ENCODE measurements around the gene VGLL4.

VGLL4 gene

DNA sequence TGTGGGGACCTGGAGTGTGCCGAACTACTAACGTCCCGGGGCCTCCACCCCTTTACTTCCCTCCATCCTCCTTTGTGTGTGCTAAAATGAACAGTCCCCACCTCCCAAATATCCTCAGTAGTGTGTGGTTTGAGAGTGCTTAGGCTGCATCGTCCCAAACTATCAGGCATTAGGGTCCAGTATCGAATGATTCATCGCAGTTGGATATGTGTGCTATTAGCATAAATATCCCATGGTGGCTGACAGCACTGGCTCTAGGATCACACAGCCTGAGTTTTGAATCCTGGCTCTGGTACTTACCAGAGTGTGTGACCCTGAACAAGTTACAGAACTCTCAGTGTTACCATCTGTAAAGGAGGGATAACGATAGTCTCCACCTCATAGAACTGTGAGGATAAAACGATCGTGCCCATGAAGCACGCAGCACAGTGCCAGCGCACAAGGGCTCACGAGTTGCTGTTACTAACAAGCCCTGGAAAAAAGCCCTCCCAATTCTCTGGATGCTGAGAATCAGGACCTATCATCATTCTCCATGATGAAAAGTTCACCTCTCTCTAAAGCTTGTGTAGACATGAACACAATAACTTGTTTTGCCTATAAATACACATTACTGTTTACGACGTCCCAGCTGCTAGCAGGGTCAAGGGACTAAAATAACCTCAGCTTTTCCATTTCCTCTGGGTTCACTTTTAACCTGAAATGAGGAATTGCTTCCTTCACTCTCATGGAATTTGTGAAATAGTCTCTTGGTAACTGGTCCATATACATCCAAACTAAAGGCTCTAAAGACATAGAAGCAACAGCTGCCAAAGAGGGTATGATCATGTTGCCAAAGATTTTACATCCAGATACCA is 51.0 kb downstream of the VGLL4 start:
- peaks cover 11% of the 10 kb centered on the region; the same call in 1 of the 2 replicates for H3K9me3 ChIP-seq (ENCODE audit: insufficient read depth, low read length)
- H3K27me3 ChIP-seq (ENCODE audit: low read length): no peaks in the 10 kb centered on the region
- H3K9ac ChIP-seq (ENCODE audit: low read length): no peak overlapping the region
- H3K4me3 ChIP-seq (ENCODE audit: insufficient read depth, low read length, poor library complexity, severe bottlenecking): no peak overlapping the region
- H4K20me1 ChIP-seq (ENCODE audit: low read depth, low read length): no peaks in the 10 kb centered on the region; the same call in 1 of the 2 replicates
- peaks cover 89% of the 10 kb centered on the region for H3K79me2 ChIP-seq (ENCODE audit: insufficient read depth, low read length)
- peaks cover 18% of the 10 kb centered on the region for H3K36me3 ChIP-seq (ENCODE audit: low read length)
- no peak overlapping the region for H2AFZ ChIP-seq (ENCODE audit: low read depth, low read length, severe bottlenecking)
- TF ChIP-seq EZH2phosphoT487 (conservative IDR thresholded peaks at IDR 0.05; ENCODE audit: low read length): no peak
- TF ChIP-seq, protein P1, sequence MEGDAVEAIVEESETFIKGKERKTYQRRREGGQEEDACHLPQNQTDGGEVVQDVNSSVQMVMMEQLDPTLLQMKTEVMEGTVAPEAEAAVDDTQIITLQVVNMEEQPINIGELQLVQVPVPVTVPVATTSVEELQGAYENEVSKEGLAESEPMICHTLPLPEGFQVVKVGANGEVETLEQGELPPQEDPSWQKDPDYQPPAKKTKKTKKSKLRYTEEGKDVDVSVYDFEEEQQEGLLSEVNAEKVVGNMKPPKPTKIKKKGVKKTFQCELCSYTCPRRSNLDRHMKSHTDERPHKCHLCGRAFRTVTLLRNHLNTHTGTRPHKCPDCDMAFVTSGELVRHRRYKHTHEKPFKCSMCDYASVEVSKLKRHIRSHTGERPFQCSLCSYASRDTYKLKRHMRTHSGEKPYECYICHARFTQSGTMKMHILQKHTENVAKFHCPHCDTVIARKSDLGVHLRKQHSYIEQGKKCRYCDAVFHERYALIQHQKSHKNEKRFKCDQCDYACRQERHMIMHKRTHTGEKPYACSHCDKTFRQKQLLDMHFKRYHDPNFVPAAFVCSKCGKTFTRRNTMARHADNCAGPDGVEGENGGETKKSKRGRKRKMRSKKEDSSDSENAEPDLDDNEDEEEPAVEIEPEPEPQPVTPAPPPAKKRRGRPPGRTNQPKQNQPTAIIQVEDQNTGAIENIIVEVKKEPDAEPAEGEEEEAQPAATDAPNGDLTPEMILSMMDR (IDR thresholded peaks at IDR 0.05; ENCODE audit: insufficient read depth, low read length, poor library complexity, severe bottlenecking): no peak
- no peaks in the 10 kb centered on the region for H3F3A ChIP-seq (ENCODE audit: insufficient read depth)
- no peak overlapping the region for H3K4me2 ChIP-seq (ENCODE audit: low read depth, low read length, poor library complexity, severe bottlenecking)
- no peaks in the 10 kb centered on the region for H3K9me2 ChIP-seq (replicated peaks; ENCODE audit: insufficient read depth, low read length)
- no peak overlapping the region for H3K27ac ChIP-seq (ENCODE audit: low read depth, low read length)

DNA sequence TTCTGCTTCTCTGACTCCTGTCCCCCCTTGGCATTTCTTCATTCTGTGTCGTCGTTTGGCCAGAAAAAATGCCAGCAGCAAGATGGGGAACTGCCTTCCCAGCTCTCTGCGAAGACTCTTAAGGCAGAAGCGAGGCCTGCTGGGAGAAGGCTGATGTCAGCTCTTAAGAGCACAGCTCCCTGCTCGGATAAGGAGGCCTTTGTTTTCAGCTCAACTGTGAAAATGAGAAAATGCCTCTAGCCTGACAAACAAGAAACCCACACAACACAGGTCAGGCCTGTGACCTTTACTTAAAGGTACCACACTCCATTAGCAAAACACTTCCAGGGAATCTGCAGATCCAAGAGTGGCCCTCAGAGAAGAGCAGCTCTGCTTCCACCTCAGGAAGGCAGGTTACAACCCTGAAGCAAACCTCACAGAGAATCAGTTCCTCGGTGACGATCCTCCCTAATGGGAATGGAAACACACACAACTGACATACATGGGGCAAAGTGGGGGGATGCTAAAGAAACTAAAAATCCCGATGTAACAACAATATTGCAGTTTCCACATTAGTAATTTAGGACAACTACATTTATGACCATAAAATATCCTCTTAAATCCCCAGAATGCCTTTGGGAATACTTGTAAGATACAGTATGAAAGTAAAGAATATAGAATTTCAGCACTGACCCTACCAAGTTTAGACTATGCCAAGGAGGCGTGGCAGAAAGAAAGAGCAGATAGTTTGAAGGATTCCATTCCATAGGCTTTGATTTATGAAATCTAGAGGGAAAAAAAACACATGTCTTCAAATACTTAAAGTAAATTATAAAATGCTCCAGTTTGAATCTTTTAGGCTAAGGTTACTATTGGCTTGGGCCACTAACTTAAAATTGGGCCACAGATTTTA is 52.1 kb downstream of the VGLL4 start:
- Histone ChIP-seq H3K4me3 (ENCODE audit: insufficient read depth, low read length, poor library complexity, severe bottlenecking) (no peak overlapping the region), H3K79me2 (ENCODE audit: insufficient read depth, low read length) (peaks cover 89% of the 10 kb centered on the region), H3K36me3 (ENCODE audit: low read length) (peaks cover 8% of the 10 kb centered on the region), H3K9me2 (replicated peaks; ENCODE audit: insufficient read depth, low read length) (no peaks in the 10 kb centered on the region), H3K9me3 (ENCODE audit: insufficient read depth, low read length) (peaks cover 6% of the 10 kb centered on the region; the same call in 1 of the 2 replicates), H2AFZ (ENCODE audit: low read depth, low read length, severe bottlenecking) (no peak overlapping the region), H3K27ac (ENCODE audit: low read depth, low read length) (no peak overlapping the region), H3K27me3 (ENCODE audit: low read length) (no peaks in the 10 kb centered on the region), H4K20me1 (ENCODE audit: low read depth, low read length) (no peaks in the 10 kb centered on the region; the same call in 1 of the 2 replicates), H3K9ac (ENCODE audit: low read length) (no peak overlapping the region), H3K4me2 (ENCODE audit: low read depth, low read length, poor library complexity, severe bottlenecking) (no peak overlapping the region), H3F3A (ENCODE audit: insufficient read depth) (no peaks in the 10 kb centered on the region)
- no peak for TF ChIP-seq EZH2phosphoT487 (conservative IDR thresholded peaks at IDR 0.05; ENCODE audit: low read length)
- TF ChIP-seq, protein P1 (IDR thresholded peaks at IDR 0.05; ENCODE audit: insufficient read depth, low read length, poor library complexity, severe bottlenecking): no peak

DNA sequence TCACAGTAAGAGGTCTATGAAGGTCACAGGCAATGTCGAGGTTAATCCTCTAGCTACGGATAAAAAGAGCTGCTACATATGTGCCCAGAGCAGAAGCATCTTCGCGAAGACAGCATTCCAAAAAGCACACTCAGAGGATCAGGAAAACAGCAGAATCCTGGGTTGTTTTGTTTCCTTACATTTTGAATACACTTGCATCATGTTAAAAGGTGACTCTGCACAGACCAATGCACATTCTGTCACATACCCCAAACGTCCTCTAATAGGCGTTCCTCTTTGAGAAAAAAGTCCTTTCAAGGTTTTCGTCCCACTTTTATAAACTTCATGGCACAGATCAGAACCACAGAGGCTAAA is 52.7 kb downstream of the VGLL4 start:
- H3K9ac ChIP-seq (ENCODE audit: low read length): no peak overlapping the region
- no peaks in the 10 kb centered on the region for H3F3A ChIP-seq (ENCODE audit: insufficient read depth)
- no peak overlapping the region for H3K4me3 ChIP-seq (ENCODE audit: insufficient read depth, low read length, poor library complexity, severe bottlenecking)
- no peak overlapping the region for H3K4me2 ChIP-seq (ENCODE audit: low read depth, low read length, poor library complexity, severe bottlenecking)
- H3K36me3 ChIP-seq (ENCODE audit: low read length): peaks cover 1% of the 10 kb centered on the region; the same call in 1 of the 2 replicates
- no peak overlapping the region for H2AFZ ChIP-seq (ENCODE audit: low read depth, low read length, severe bottlenecking)
- no peaks in the 10 kb centered on the region; the same call in 1 of the 2 replicates for H4K20me1 ChIP-seq (ENCODE audit: low read depth, low read length)
- H3K27ac ChIP-seq (ENCODE audit: low read depth, low read length): no peak overlapping the region
- peaks cover 89% of the 10 kb centered on the region for H3K79me2 ChIP-seq (ENCODE audit: insufficient read depth, low read length)
- no peaks in the 10 kb centered on the region for H3K9me2 ChIP-seq (replicated peaks; ENCODE audit: insufficient read depth, low read length)
- TF ChIP-seq, protein P1 (IDR thresholded peaks at IDR 0.05; ENCODE audit: insufficient read depth, low read length, poor library complexity, severe bottlenecking): no peak
- TF ChIP-seq EZH2phosphoT487 (conservative IDR thresholded peaks at IDR 0.05; ENCODE audit: low read length): no peak
- peaks cover 1% of the 10 kb centered on the region; the same call in 1 of the 2 replicates for H3K9me3 ChIP-seq (ENCODE audit: insufficient read depth, low read length)
- H3K27me3 ChIP-seq (ENCODE audit: low read length): no peaks in the 10 kb centered on the region
